Pancreas (tissue), 10 donors: ENCODE data around the gene RPP38. TPM values are rescaled to one million over a fixed set of nuclear protein-coding genes. Genes with fewer than 3 reads are reported as not detected.

Experiments
- ATAC-seq, 4 donors: fragments of 200-7000 bp; cut with Tn5 transposase; one replicate each; pipeline versions ENCODE4 v1.8.0 to v1.9.1; 2020; ENCODE audit warnings: mild to moderate bottlenecking in 4 of 4, moderate library complexity in 4 of 4
- DNase-seq, 6 donors: peaks; one replicate each; pipeline ENCODE4 v3.0.0-alpha.2; 2020
- FAIRE-seq: peaks from 2 replicates; lab custom pipeline; 2012; peaks lifted over from hg19 to GRCh38; lab: Jason Lieb, UNC
- H3K27ac ChIP-seq, 4 donors: fragments of 200-600 bp; sonication (generic); 1 replicate in 3 of 4; 2 replicates in 1 of 4; pipeline versions ENCODE4 v1.5.0 to v1.8.0; 2020
- H3K27me3 ChIP-seq, 4 donors: fragments of 200-600 bp; one replicate each; pipeline ENCODE4 v1.8.0; 2021
- H3K36me3 ChIP-seq, 3 donors: fragments of 200-600 bp; sonication (generic) in 1 of 3; one replicate each; pipeline versions ENCODE4 v1.5.0 to v1.8.0; 2020 to 2021
- H3K4me1 ChIP-seq, 3 donors: fragments of 200-600 bp; one replicate each; pipeline ENCODE4 v1.8.0; 2021
- H3K4me3 ChIP-seq, 4 donors: fragments of 200-600 bp; sonication (generic) in 2 of 4; one replicate each; pipeline versions ENCODE4 v1.5.0 to v1.8.0; 2020 to 2021
- H3K9me3 ChIP-seq, 4 donors: fragments of 200-600 bp; one replicate each; pipeline ENCODE4 v1.8.0; 2021
- WGBS, 2 donors: extraction: QIAGEN DNeasy Blood & Tissue Kit; methylation state at CpG; one replicate each; pipeline ENCODE4 v1.1.7; 2013; 5-methylcytosine and 5-hydroxymethylcytosine counted together
- intact Hi-C, 3 donors: fragments of 100-400 bp; cut with DNase I; formaldehyde crosslinking; loops; one replicate each; pipeline versions ENCODE4 v1.11.1 to v1.14.2; 2022
- polyA plus RNA-seq, 2 donors: library from polyadenylated mRNA; stranded (reverse); fragments of 200-250 nt; gene quantifications; one replicate each; pipeline ENCODE4 v1.2.3, GENCODE V29; 2013
- total RNA-seq, 6 donors: library from RNA; stranded (reverse); fragmentation: NEBNext Ultra II Directional in 4 of 6; extraction: Animal tissue kit (Norgen Biotek cat#: 25700) in 4 of 6; gene quantifications; one replicate each; pipeline versions ENCODE4 v1.2.1 to v1.2.4, GENCODE V29; 2021 to 2023
- TF ChIP-seq, protein P1 (sequence below), 4 donors: fragments of 200-600 bp; sonication (generic) in 3 of 4; IDR thresholded peaks; one replicate each; pipeline versions ENCODE4 v1.5.0 to v1.8.0; 2021; ENCODE audit warnings: antibody characterized with exemption in 4 of 4
- donor health status: healthy with polysubstance abuse.
- donor health status: DM: no; HTN: no; CAD: no; lungs with moderate emphysema.
- donor health status: DM: no; HTN: no; CAD: no.
- donor health status: control.
- donor health status: control.
- donor health status: Bipolar disorder and iron deficiency.
- donor health status: DM: yes; HTN: yes; CAD: no.
- donor health status: DM: no; HTN: no; CAD: no.
- donor health status: DM: no; HTN: no; CAD: no.
- donor health status: DM: yes; HTN: yes; CAD: no.

RPP38 gene
- total and polyA plus RNA-seq, 8 donors, result 4.0 to 14.9 (median 6.9) TPM

DNA sequence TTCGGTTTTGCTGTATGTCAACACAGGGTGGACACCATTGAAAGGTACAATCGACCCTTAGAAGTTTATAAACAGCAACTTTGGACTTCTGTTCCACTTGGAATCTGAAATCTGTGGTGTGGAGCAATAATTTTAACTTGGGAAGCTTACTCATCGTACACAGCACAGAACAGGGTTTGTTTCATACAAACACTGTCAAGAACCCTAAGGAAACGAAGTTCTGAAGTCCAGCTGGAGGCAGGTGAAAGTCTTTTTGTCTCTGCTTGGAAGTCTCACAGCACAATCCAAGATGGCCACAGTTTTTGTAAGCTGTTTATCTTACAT lies 39.8 kb downstream of the RPP38 start:
- Histone ChIP-seq H3K4me3 (no peak overlapping the region), H3K4me1 (no peaks in the 10 kb centered on the region), H3K27ac (no peak overlapping the region), H3K36me3 (peaks cover 0 to 20% (median 13%) of the 10 kb centered on the region in 3 donors), H3K27me3 (no peaks in the 10 kb centered on the region), H3K9me3 (no peaks in the 10 kb centered on the region)
- TF ChIP-seq, protein P1, sequence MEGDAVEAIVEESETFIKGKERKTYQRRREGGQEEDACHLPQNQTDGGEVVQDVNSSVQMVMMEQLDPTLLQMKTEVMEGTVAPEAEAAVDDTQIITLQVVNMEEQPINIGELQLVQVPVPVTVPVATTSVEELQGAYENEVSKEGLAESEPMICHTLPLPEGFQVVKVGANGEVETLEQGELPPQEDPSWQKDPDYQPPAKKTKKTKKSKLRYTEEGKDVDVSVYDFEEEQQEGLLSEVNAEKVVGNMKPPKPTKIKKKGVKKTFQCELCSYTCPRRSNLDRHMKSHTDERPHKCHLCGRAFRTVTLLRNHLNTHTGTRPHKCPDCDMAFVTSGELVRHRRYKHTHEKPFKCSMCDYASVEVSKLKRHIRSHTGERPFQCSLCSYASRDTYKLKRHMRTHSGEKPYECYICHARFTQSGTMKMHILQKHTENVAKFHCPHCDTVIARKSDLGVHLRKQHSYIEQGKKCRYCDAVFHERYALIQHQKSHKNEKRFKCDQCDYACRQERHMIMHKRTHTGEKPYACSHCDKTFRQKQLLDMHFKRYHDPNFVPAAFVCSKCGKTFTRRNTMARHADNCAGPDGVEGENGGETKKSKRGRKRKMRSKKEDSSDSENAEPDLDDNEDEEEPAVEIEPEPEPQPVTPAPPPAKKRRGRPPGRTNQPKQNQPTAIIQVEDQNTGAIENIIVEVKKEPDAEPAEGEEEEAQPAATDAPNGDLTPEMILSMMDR (IDR thresholded peaks at IDR 0.05), result no peak
- intact Hi-C loops, result no loop called here
- no peak for ATAC-seq
- DNase-seq, result no peak
- no peak for FAIRE-seq
- 73 to 88% methylated on average over 4 of the region's 4 CpGs for WGBS, 2 donors

DNA sequence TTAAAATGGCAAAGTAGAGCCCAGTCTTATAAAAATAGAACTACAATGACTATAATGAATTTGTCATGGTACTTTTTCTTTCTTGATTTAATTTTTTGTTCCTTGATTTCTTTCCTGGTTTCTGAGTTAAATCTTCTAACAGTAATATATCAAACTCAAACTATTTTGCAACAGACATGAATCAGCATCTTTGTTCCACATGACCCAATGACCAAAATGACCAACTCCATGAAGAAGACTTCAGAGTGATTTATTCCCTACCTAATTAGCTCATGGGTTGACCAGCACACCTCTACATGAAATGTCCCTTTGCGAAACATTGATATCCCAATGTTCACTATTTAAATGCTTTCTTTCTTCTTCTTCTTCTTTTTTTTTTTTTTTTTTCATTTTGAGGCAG lies 40.5 kb downstream of the RPP38 start:
- no peak for FAIRE-seq
- H3K4me1 ChIP-seq, result peaks cover 0 to 4% (median 0%) of the 10 kb centered on the region in 3 donors
- H3K27me3 ChIP-seq, result no peaks in the 10 kb centered on the region
- no peak overlapping the region for H3K27ac ChIP-seq
- no peak for DNase-seq
- no peak overlapping the region for H3K4me3 ChIP-seq
- intact Hi-C loops, result no loop called here
- ATAC-seq, result no peak
- WGBS, 2 donors, result 100% methylated on average over 1 of the region's 1 CpG
- TF ChIP-seq, protein P1 (IDR thresholded peaks at IDR 0.05), result no peak
- H3K9me3 ChIP-seq, result no peaks in the 10 kb centered on the region
- peaks cover 0 to 20% (median 8%) of the 10 kb centered on the region in 3 donors for H3K36me3 ChIP-seq

DNA sequence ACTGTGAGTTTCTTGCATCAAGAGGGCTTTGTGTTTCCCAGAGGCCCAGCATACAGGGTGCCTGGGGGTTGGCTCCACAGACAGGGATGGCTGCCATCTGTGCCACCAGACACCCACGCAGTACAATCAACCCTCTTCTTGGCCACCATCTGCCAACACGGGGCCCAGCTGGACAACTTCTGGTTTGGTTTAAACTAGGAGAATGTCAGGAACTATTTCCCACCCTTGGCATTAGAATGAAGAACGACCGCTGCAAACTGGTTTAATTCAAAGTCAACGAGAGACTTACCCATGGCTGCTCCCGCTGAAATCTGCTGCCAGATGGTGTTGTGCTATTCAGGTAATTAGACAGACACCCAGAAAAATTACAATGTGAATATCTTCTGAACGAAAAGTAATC lies 43.5 kb downstream of the RPP38 start:
- no peak for FAIRE-seq
- no peak for ATAC-seq
- H3K9me3 ChIP-seq, result no peaks in the 10 kb centered on the region
- H3K36me3 ChIP-seq, result no peaks in the 10 kb centered on the region
- DNase-seq, result no peak
- intact Hi-C loops, result no loop called here
- H3K4me3 ChIP-seq, result no peak overlapping the region
- H3K27ac ChIP-seq, result no peak overlapping the region
- 89 to 93% methylated on average over 7 of the region's 7 CpGs for WGBS, 2 donors
- TF ChIP-seq, protein P1 (IDR thresholded peaks at IDR 0.05), result no peak
- peaks cover 0 to 4% (median 0%) of the 10 kb centered on the region in 3 donors for H3K4me1 ChIP-seq
- H3K27me3 ChIP-seq, result no peaks in the 10 kb centered on the region

DNA sequence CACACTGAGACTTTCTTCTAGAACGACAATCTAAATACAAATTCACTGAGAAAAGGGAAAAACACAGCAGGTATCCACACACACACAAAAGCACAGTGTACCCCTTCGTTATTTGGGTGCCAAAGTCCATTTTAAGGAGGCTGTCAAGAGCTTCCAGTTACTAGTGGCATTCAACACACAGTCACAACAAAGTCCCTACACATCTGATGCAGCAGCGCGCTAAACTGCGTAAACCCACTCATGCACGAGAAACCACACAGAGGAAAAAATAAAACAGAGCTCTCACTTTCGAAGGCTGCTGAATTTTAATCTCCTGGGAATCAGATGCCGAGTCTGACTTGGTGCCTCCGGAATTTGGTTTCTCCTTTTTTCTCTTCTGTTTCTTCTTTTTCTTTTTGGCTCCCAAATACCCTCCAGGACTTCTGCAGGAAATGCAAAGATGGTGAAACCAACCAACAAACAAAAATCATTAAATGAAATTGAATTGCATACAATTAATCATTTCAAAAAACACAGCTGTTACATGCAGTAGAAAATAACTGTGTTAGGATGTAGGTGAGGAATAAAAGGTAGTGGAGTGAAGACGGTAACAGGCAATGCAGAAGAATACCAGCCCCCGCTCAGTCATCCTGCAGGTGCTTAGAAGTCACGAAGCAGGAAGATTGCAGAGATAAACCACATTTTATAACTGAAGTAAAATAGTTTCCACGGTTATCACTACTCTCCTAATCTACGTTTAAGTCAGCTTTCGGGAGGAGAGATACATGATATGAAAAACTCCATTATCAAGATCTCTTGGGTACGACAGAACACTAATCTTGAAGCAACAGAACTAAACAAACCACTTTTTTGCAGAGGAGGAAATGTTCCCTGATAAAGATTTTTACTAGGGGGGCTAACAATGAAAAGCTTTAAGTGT lies 44.2 kb downstream of the RPP38 start:
- FAIRE-seq (no peak), ATAC-seq (no peak), DNase-seq (no peak)
- Histone ChIP-seq H3K4me1 (peaks cover 0 to 4% (median 0%) of the 10 kb centered on the region in 3 donors), H3K27ac (no peak overlapping the region), H3K36me3 (no peaks in the 10 kb centered on the region), H3K4me3 (no peak overlapping the region), H3K9me3 (no peaks in the 10 kb centered on the region), H3K27me3 (no peaks in the 10 kb centered on the region)
- TF ChIP-seq, protein P1 (IDR thresholded peaks at IDR 0.05), result no peak
- WGBS, 2 donors, result 64 to 66% methylated on average over 16 of the region's 16 CpGs
- intact Hi-C loops, result no loop called here

DNA sequence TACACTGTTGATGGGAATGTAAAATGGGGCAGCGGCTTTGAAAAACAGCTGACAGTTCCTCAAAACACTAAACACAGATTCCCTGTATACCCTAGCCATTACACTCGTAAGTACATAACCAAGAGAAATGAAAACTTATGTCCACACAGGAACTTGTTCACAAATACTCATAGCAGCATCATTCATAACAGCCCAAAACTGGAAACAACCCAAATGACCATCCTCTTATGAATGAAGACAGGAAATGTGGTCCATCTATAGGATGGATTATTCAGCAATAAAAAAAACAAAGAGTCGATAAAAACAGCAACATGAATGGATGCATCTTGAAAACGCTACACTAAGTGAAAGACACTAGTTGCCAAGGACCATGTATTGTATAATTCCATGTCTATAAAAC lies 47.6 kb downstream of the RPP38 start:
- Histone ChIP-seq H3K36me3 (no peaks in the 10 kb centered on the region), H3K27me3 (no peaks in the 10 kb centered on the region), H3K4me1 (peaks cover 0 to 4% (median 0%) of the 10 kb centered on the region in 3 donors), H3K4me3 (no peak overlapping the region), H3K9me3 (no peaks in the 10 kb centered on the region), H3K27ac (no peak overlapping the region)
- DNase-seq, result no peak
- ATAC-seq, result no peak
- intact Hi-C loops, result no loop called here
- TF ChIP-seq, protein P1 (IDR thresholded peaks at IDR 0.05), result no peak
- no peak for FAIRE-seq
- 86 to 96% methylated on average over 4 of the region's 4 CpGs for WGBS, 2 donors
